Right atrium auricular region (tissue), 2 donors: Measurements from ENCODE around the gene SLC6A13. TPM values are rescaled to one million over a fixed set of nuclear protein-coding genes. Genes with fewer than 3 reads are reported as not detected.

Source experiments
- DNase-seq: peaks from one replicate; pipeline ENCODE4 v3.0.0-alpha.2; 2019; ENCODE audit warnings: low spot score
- H3K27ac ChIP-seq, 2 donors: fragments of 200-600 bp; sonication (generic); 1 replicate in 1 of 2; 2 replicates in 1 of 2; pipeline ENCODE4 v1.5.1; 2016 to 2019
- H3K27me3 ChIP-seq, 2 donors: fragments of 200-600 bp; sonication (generic); one replicate each; pipeline versions ENCODE4 v1.5.1 to v1.6.0; 2017 to 2019
- H3K36me3 ChIP-seq: fragments of 200-600 bp; sonication (generic); one replicate; pipeline ENCODE4 v1.5.1; 2016
- H3K4me1 ChIP-seq, 2 donors: fragments of 200-600 bp; sonication (generic); one replicate each; pipeline versions ENCODE4 v1.5.1 to v1.6.0; 2017 to 2019
- H3K4me3 ChIP-seq, 2 donors: fragments of 200-600 bp; sonication (generic); 1 replicate in 1 of 2; 2 replicates in 1 of 2; pipeline ENCODE4 v1.5.1; 2017 to 2019; ENCODE audit warnings: mild to moderate bottlenecking in 1 of 2, moderate library complexity in 1 of 2
- H3K9me3 ChIP-seq, 2 donors: fragments of 200-600 bp; sonication (generic); one replicate each; pipeline ENCODE4 v1.5.1; 2019
- CTCF ChIP-seq, 2 donors: fragments of 200-600 bp; sonication (generic); IDR thresholded peaks; one replicate each; pipeline ENCODE4 v1.5.1; 2019; ENCODE audit warnings: antibody characterized with exemption in 2 of 2
- total RNA-seq, 2 donors: library from RNA; depleted of rRNA; stranded (reverse); fragments of >200 nt; gene quantifications; one replicate each; pipeline ENCODE4 v1.1.0, GENCODE V29; 2016

SLC6A13 gene
- total RNA-seq, 2 donors from 2014 or later: 2.1 to 2.3 TPM

- H3K9me3 ChIP-seq: peaks cover 0 to 8% of the 10 kb centered on the region in 2 donors
- no peaks in the 10 kb centered on the region for H3K36me3 ChIP-seq
- no peak overlapping the region for H3K4me3 ChIP-seq
- no peak for TF ChIP-seq CTCF (IDR thresholded peaks at IDR 0.05)
- no peaks in the 10 kb centered on the region for H3K4me1 ChIP-seq
- no peak for DNase-seq
- no peak overlapping the region for H3K27ac ChIP-seq
- H3K27me3 ChIP-seq: no peaks in the 10 kb centered on the region
These were observed 31.5 kb downstream of the SLC6A13 start for GRCh38 chr12:230925-231671.

GRCh38 chr12:229441-230191 is 33.0 kb downstream of the SLC6A13 start:
- TF ChIP-seq CTCF (IDR thresholded peaks at IDR 0.05): no peak

GRCh38 chr12:228846-229200 is 33.8 kb downstream of the SLC6A13 start:
- H3K27ac ChIP-seq: no peak overlapping the region
- H3K27me3 ChIP-seq: no peaks in the 10 kb centered on the region
- H3K36me3 ChIP-seq: no peaks in the 10 kb centered on the region
- H3K4me3 ChIP-seq: no peak overlapping the region
- DNase-seq: no peak
- H3K4me1 ChIP-seq: no peaks in the 10 kb centered on the region
- no peaks in the 10 kb centered on the region for H3K9me3 ChIP-seq
- TF ChIP-seq CTCF (IDR thresholded peaks at IDR 0.05): no peak

More at GRCh38 chr12:229441-230191, 33.0 kb downstream of the SLC6A13 start:
- H3K27me3 ChIP-seq: no peaks in the 10 kb centered on the region
- H3K9me3 ChIP-seq: no peaks in the 10 kb centered on the region
- H3K36me3 ChIP-seq: no peaks in the 10 kb centered on the region
- no peak overlapping the region for H3K4me3 ChIP-seq
- H3K27ac ChIP-seq: no peak overlapping the region
- DNase-seq: no peak
- H3K4me1 ChIP-seq: no peaks in the 10 kb centered on the region

- no peak for TF ChIP-seq CTCF (IDR thresholded peaks at IDR 0.05)
- Histone ChIP-seq H3K36me3 (no peaks in the 10 kb centered on the region), H3K9me3 (no peaks in the 10 kb centered on the region), H3K27ac (no peak overlapping the region), H3K4me3 (no peak overlapping the region), H3K27me3 (no peaks in the 10 kb centered on the region), H3K4me1 (no peaks in the 10 kb centered on the region)
- no peak for DNase-seq
These were observed 34.5 kb downstream of the SLC6A13 start for GRCh38 chr12:227923-228845.

- Histone ChIP-seq H3K9me3 (no peaks in the 10 kb centered on the region), H3K4me1 (no peaks in the 10 kb centered on the region), H3K27me3 (no peaks in the 10 kb centered on the region), H3K4me3 (no peak overlapping the region), H3K36me3 (no peaks in the 10 kb centered on the region), H3K27ac (no peak overlapping the region)
- TF ChIP-seq CTCF (IDR thresholded peaks at IDR 0.05): no peak
- DNase-seq: no peak
These were observed 35.2 kb downstream of the SLC6A13 start for GRCh38 chr12:227286-227915.
